ENCODE results near the gene PLEKHA5. TPM values are rescaled to one million over a fixed set of nuclear protein-coding genes. Genes with fewer than 3 reads are reported as not detected.

The PLEKHA5 gene
- total RNA-seq, 1 experiment from 2014 or later: 6.3 TPM

DNA sequence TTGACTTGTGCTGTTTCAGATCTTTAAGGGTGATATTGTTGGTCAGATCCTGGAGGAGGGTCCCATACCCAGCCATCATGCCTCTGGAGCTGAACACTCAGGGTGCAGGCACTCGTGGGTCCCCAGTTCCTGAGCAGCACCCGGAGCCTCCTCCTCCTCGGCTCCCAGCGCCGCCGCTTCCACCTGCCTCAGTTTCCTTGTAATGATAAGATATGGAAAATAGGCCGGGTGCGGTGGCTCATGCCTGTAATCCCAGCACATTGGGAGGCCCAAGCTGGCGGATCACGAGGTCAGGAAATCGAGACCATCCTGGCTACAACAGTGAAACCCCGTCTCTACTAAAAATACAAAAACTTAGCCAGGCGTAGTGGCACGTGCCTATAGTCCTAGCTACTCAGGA, 289.6 kb downstream of the PLEKHA5 start:
- ChIA-PET POLR2A (interaction anchor here (0.6 kb wide), 1 partner anchor 13 kb away, joined by 7 read pairs; no protein-coding TSS in a partner anchor), CTCF (no interaction called here)
- H3K27me3 ChIP-seq (ENCODE audit: control insufficient read depth, insufficient read depth, low read length): no peaks in the 10 kb centered on the region
- intact Hi-C loops (cut with micrococcal nuclease; ENCODE audit: unreplicated experiment): no loop called here
- no peak for DNase-seq (ENCODE audit: low read depth, low spot score)
- ATAC-seq: no peak
- no peak for TF ChIP-seq POLR2AphosphoS5 (IDR thresholded peaks at IDR 0.05; ENCODE audit: low read depth, low read length)
- TF ChIP-seq, protein P1, sequence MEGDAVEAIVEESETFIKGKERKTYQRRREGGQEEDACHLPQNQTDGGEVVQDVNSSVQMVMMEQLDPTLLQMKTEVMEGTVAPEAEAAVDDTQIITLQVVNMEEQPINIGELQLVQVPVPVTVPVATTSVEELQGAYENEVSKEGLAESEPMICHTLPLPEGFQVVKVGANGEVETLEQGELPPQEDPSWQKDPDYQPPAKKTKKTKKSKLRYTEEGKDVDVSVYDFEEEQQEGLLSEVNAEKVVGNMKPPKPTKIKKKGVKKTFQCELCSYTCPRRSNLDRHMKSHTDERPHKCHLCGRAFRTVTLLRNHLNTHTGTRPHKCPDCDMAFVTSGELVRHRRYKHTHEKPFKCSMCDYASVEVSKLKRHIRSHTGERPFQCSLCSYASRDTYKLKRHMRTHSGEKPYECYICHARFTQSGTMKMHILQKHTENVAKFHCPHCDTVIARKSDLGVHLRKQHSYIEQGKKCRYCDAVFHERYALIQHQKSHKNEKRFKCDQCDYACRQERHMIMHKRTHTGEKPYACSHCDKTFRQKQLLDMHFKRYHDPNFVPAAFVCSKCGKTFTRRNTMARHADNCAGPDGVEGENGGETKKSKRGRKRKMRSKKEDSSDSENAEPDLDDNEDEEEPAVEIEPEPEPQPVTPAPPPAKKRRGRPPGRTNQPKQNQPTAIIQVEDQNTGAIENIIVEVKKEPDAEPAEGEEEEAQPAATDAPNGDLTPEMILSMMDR (IDR thresholded peaks at IDR 0.05): no peak
- TF ChIP-seq SIN3A (IDR thresholded peaks at IDR 0.05; ENCODE audit: borderline replicate concordance, insufficient read depth, low read depth, low read length): no peak
- TF ChIP-seq, protein P2, sequence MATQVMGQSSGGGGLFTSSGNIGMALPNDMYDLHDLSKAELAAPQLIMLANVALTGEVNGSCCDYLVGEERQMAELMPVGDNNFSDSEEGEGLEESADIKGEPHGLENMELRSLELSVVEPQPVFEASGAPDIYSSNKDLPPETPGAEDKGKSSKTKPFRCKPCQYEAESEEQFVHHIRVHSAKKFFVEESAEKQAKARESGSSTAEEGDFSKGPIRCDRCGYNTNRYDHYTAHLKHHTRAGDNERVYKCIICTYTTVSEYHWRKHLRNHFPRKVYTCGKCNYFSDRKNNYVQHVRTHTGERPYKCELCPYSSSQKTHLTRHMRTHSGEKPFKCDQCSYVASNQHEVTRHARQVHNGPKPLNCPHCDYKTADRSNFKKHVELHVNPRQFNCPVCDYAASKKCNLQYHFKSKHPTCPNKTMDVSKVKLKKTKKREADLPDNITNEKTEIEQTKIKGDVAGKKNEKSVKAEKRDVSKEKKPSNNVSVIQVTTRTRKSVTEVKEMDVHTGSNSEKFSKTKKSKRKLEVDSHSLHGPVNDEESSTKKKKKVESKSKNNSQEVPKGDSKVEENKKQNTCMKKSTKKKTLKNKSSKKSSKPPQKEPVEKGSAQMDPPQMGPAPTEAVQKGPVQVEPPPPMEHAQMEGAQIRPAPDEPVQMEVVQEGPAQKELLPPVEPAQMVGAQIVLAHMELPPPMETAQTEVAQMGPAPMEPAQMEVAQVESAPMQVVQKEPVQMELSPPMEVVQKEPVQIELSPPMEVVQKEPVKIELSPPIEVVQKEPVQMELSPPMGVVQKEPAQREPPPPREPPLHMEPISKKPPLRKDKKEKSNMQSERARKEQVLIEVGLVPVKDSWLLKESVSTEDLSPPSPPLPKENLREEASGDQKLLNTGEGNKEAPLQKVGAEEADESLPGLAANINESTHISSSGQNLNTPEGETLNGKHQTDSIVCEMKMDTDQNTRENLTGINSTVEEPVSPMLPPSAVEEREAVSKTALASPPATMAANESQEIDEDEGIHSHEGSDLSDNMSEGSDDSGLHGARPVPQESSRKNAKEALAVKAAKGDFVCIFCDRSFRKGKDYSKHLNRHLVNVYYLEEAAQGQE (IDR thresholded peaks at IDR 0.05; ENCODE audit: insufficient read depth in 1 of 2, low read depth in 2 of 2, low read length in 1 of 2): no peak
- no peak for TF ChIP-seq TCF7L2 (IDR thresholded peaks at IDR 0.05; ENCODE audit: low read depth, low read length)
- no peaks in the 10 kb centered on the region for H3K36me3 ChIP-seq (ENCODE audit: control insufficient read depth, insufficient read depth, low read length)
- no peaks in the 10 kb centered on the region for H3K4me1 ChIP-seq (ENCODE audit: control insufficient read depth, insufficient read depth, low read length)
- H3K4me3 ChIP-seq (ENCODE audit: low read depth in 2 of 2, low read length in 2 of 2): no peak overlapping the region
- no TSS peak for BruUV-seq (replicated peaks)
- in situ Hi-C loops (cut with HindIII; ENCODE audit: low pct_unique_long_range_greater_than_20kb, low sequenced_read_pairs): no loop called here
- no peak overlapping the region for H3K27ac ChIP-seq (ENCODE audit: low read length)
- H3K9me3 ChIP-seq (ENCODE audit: control insufficient read depth, insufficient read depth, low read depth, low read length): no peaks in the 10 kb centered on the region

- no peaks in the 10 kb centered on the region for H3K27me3 ChIP-seq (ENCODE audit: control insufficient read depth, insufficient read depth, low read length)
- intact Hi-C loops (cut with micrococcal nuclease; ENCODE audit: unreplicated experiment) (no loop called here), in situ Hi-C loops (cut with HindIII; ENCODE audit: low pct_unique_long_range_greater_than_20kb, low sequenced_read_pairs) (no loop called here)
- H3K36me3 ChIP-seq (ENCODE audit: control insufficient read depth, insufficient read depth, low read length): no peaks in the 10 kb centered on the region
- BruUV-seq (replicated peaks): no TSS peak
- no peak for DNase-seq (ENCODE audit: low read depth, low spot score)
- no peak overlapping the region for H3K4me3 ChIP-seq (ENCODE audit: low read depth in 2 of 2, low read length in 2 of 2)
- ChIA-PET CTCF (no interaction called here), POLR2A (no interaction called here)
- H3K9me3 ChIP-seq (ENCODE audit: control insufficient read depth, insufficient read depth, low read depth, low read length): no peaks in the 10 kb centered on the region
- TF ChIP-seq, protein P2 (IDR thresholded peaks at IDR 0.05; ENCODE audit: insufficient read depth in 1 of 2, low read depth in 2 of 2, low read length in 1 of 2): no peak
- no peak for TF ChIP-seq POLR2AphosphoS5 (IDR thresholded peaks at IDR 0.05; ENCODE audit: low read depth, low read length)
- no peak for TF ChIP-seq SIN3A (IDR thresholded peaks at IDR 0.05; ENCODE audit: borderline replicate concordance, insufficient read depth, low read depth, low read length)
- TF ChIP-seq, protein P1 (IDR thresholded peaks at IDR 0.05): no peak
- TF ChIP-seq TCF7L2 (IDR thresholded peaks at IDR 0.05; ENCODE audit: low read depth, low read length): no peak
- no peaks in the 10 kb centered on the region for H3K4me1 ChIP-seq (ENCODE audit: control insufficient read depth, insufficient read depth, low read length)
- ATAC-seq: no peak
- no peak overlapping the region for H3K27ac ChIP-seq (ENCODE audit: low read length)
Measured at GRCh38 chr12:19421503-19422282, 292.2 kb downstream of the PLEKHA5 start.
